ENCODE measurements around the gene ZNF225. TPM values are rescaled to one million over a fixed set of nuclear protein-coding genes. Genes with fewer than 3 reads are reported as not detected.

ZNF225 gene
- total and polyA plus RNA-seq, 8 donors, result 1.0 to 3.9 (median 1.8) TPM

GRCh38 chr19:44131955-44132354 lies 18.8 kb downstream of the ZNF225 start:
- no peak for FAIRE-seq
- H3K36me3 ChIP-seq, result peaks cover 0 to 38% (median 10%) of the 10 kb centered on the region in 3 donors
- H3K9me3 ChIP-seq, result no peaks in the 10 kb centered on the region
- ATAC-seq, result no peak
- intact Hi-C loops (cut with DNase I), result no loop called here
- TF ChIP-seq CTCF (IDR thresholded peaks at IDR 0.05), result no peak
- DNase-seq, result no peak
- H3K27me3 ChIP-seq, result no peaks in the 10 kb centered on the region
- no peaks in the 10 kb centered on the region for H3K4me1 ChIP-seq
- no peak overlapping the region for H3K27ac ChIP-seq
- H3K4me3 ChIP-seq, result no peak overlapping the region
- WGBS, 2 donors, result 94 to 99% methylated on average over 5 of the region's 5 CpGs

- ATAC-seq (peak; percentile 98 to 99 (median 99)), DNase-seq (peak; percentile 72 to 86 (median 82)), FAIRE-seq (no peak)
- H3K27me3 ChIP-seq, result no peaks in the 10 kb centered on the region
- H3K4me1 ChIP-seq, result peaks cover 0 to 4% (median 0%) of the 10 kb centered on the region in 3 donors
- peak within 1 kb of the TSS in 2 of 4 donors; percentile 53 to 72 for H3K27ac ChIP-seq
- TF ChIP-seq CTCF (IDR thresholded peaks at IDR 0.05), result no peak
- H3K4me3 ChIP-seq, result peak within 1 kb of the TSS; percentile 57 to 94 (median 83)
- WGBS, 2 donors, result 1% methylated on average over 50 to 52 of the region's 52 CpGs
- H3K9me3 ChIP-seq, result no peaks in the 10 kb centered on the region
- intact Hi-C loops (cut with DNase I), result no loop called here
- peaks cover 0 to 9% (median 0%) of the 10 kb centered on the region in 3 donors for H3K36me3 ChIP-seq
Observed at GRCh38 chr19:44141191-44142058, 28.2 kb downstream of the ZNF225 start, which contains the start of gene ZNF234. TSS of gene ZNF234 (plus strand) at chr19:44141554. CDS start at chr19:44144633, 3,079 bp downstream.

GRCh38 chr19:44142059-44142433 lies 28.8 kb downstream of the ZNF225 start:
- Histone ChIP-seq H3K36me3 (peaks cover 0 to 9% (median 0%) of the 10 kb centered on the region in 3 donors), H3K4me1 (peaks cover 0 to 4% (median 0%) of the 10 kb centered on the region in 3 donors), H3K4me3 (peak overlapping the region; percentile 57 to 94 (median 83)), H3K9me3 (no peaks in the 10 kb centered on the region), H3K27ac (no peak overlapping the region), H3K27me3 (no peaks in the 10 kb centered on the region)
- no peak for TF ChIP-seq CTCF (IDR thresholded peaks at IDR 0.05)
- intact Hi-C loops (cut with DNase I), result no loop called here
- 4% methylated on average over 13 of the region's 13 CpGs for WGBS, 2 donors
- ATAC-seq, result peak; percentile 15 to 42 (median 33)
- DNase-seq, result no peak
- no peak for FAIRE-seq

GRCh38 chr19:44149776-44150175 lies 36.6 kb downstream of the ZNF225 start:
- no peak overlapping the region for H3K4me3 ChIP-seq
- H3K4me1 ChIP-seq, result no peaks in the 10 kb centered on the region
- 95 to 100% methylated on average over 4 of the region's 4 CpGs for WGBS, 2 donors
- H3K27me3 ChIP-seq, result no peaks in the 10 kb centered on the region
- H3K9me3 ChIP-seq, result no peaks in the 10 kb centered on the region
- intact Hi-C loops (cut with DNase I), result no loop called here
- DNase-seq (no peak), ATAC-seq (no peak), FAIRE-seq (no peak)
- no peak for TF ChIP-seq CTCF (IDR thresholded peaks at IDR 0.05)
- peaks cover 6 to 68% (median 30%) of the 10 kb centered on the region in 3 donors for H3K36me3 ChIP-seq
- H3K27ac ChIP-seq, result no peak overlapping the region

- peaks cover 0 to 4% (median 2%) of the 10 kb centered on the region in 4 donors for H3K9me3 ChIP-seq
Observed at GRCh38 chr19:44151491-44151890, 38.3 kb downstream of the ZNF225 start.

More at GRCh38 chr19:44151491-44151890, 38.3 kb downstream of the ZNF225 start:
- ATAC-seq (no peak), FAIRE-seq (no peak), DNase-seq (no peak)
- no peak overlapping the region for H3K27ac ChIP-seq
- WGBS, 2 donors, result 96 to 98% methylated on average over 5 of the region's 5 CpGs
- no peak overlapping the region for H3K4me3 ChIP-seq
- H3K27me3 ChIP-seq, result no peaks in the 10 kb centered on the region
- intact Hi-C loops (cut with DNase I), result no loop called here
- H3K4me1 ChIP-seq, result no peaks in the 10 kb centered on the region
- TF ChIP-seq CTCF (IDR thresholded peaks at IDR 0.05), result no peak
- H3K36me3 ChIP-seq, result peaks cover 6 to 73% (median 37%) of the 10 kb centered on the region in 3 donors

Data from pancreas (tissue), 10 donors.